Nephron progenitor cell (in vitro differentiated cells): ENCODE results near the gene ERLEC1.
"Not testable (repeated sequence)": the region's sequence is repeated elsewhere in the genome, so short reads cannot be mapped to it uniquely, and the experiment has no call there.

Experiments used
- DNase-seq: peaks from one replicate; pipeline ENCODE4 v3.0.0; 2021
- H3K27ac Mint-ChIP-seq: 2 replicates; pipeline ENCODE4 v1.8.0; 2021; ENCODE audit warnings: mild to moderate bottlenecking, moderate library complexity, mixed read lengths
- H3K27me3 Mint-ChIP-seq: 2 replicates; pipeline ENCODE4 v1.8.0; 2021; ENCODE audit warnings: mild to moderate bottlenecking, low read depth, mixed read lengths; ENCODE audit not compliant: poor library complexity
- H3K36me3 Mint-ChIP-seq: 2 replicates; pipeline ENCODE4 v1.8.0; 2021; ENCODE audit warnings: low read depth, mixed read lengths
- H3K4me1 Mint-ChIP-seq: 2 replicates; pipeline ENCODE4 v1.8.0; 2021; ENCODE audit warnings: mixed read lengths
- H3K4me3 Mint-ChIP-seq: 2 replicates; pipeline ENCODE4 v1.8.0; 2021; ENCODE audit warnings: mild to moderate bottlenecking, moderate library complexity, mixed read lengths
- H3K9me3 Mint-ChIP-seq: 2 replicates; pipeline ENCODE4 v1.8.0; 2021; ENCODE audit warnings: mild to moderate bottlenecking, moderate library complexity, mixed read lengths
- CTCF ChIP-seq: fragments of 200-600 bp; sonication (generic); IDR thresholded peaks from 2 replicates; pipeline ENCODE4 v1.5.0; 2021; ENCODE audit warnings: antibody characterized with exemption

ERLEC1 gene

DNA sequence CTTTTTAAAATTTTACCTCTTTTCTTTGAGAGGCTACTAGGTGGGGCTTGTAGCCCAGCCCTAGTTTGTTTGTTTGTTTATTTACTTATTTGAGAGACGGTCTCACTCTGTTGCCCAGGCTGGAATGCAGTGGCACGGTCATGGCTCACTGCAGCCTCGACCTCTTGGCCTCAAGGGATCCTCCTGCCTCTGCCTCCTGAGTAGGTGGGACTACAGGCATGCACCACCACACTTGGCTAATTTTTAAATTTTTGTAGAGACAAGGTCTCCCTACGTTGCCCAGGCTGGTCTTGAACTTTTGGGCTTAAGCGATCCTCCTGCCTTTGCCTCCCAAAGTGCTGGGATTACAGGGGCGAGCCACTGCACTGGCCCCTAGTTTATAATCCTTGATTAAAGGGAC, 35.0 kb downstream of the ERLEC1 start:
- H3K27me3 Mint-ChIP-seq, result no peaks in the 10 kb centered on the region

GRCh38 chr2:53823639-53824038, 36.8 kb downstream of the ERLEC1 start:
- H3K4me1 Mint-ChIP-seq, result peaks cover 19% of the 10 kb centered on the region
- H3K27ac Mint-ChIP-seq, H3K27me3 Mint-ChIP-seq, H3K9me3 Mint-ChIP-seq, DNase-seq, H3K4me3 Mint-ChIP-seq: not testable (repeated sequence)
- H3K36me3 Mint-ChIP-seq, result peaks cover 12% of the 10 kb centered on the region

More for the DNA sequence above, 35.0 kb downstream of the ERLEC1 start:
- peaks cover 21% of the 10 kb centered on the region for H3K36me3 Mint-ChIP-seq
- no peak overlapping the region for H3K27ac Mint-ChIP-seq
- no peak for TF ChIP-seq CTCF
- H3K9me3 Mint-ChIP-seq, result no peaks in the 10 kb centered on the region
- peak; percentile 21 for DNase-seq
- H3K4me1 Mint-ChIP-seq, result peaks cover 20% of the 10 kb centered on the region
- H3K4me3 Mint-ChIP-seq, result no peak overlapping the region

DNA sequence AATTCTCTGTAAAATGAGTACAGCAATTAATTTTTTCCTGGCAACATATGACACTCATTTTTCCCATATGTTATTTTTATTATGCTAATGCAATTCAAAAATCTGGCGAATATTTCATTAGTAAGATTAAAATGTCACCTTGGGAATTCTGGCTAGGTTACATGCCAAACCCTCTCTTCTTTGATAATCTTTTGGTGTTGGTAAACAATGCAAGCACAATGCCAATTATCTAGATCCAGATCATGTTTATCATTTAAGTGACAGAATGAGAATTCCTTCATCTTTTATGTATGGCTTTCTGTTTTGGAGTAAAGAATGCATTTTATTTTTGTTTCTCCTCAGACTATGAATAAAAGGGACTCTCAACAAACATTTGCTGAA, 39.2 kb downstream of the ERLEC1 start:
- Mint-ChIP-seq H3K36me3 (peaks cover 5% of the 10 kb centered on the region), H3K4me3 (no peak overlapping the region), H3K9me3 (no peaks in the 10 kb centered on the region), H3K27me3 (no peaks in the 10 kb centered on the region), H3K27ac (no peak overlapping the region), H3K4me1 (no peaks in the 10 kb centered on the region)
- TF ChIP-seq CTCF, result no peak
- no peak for DNase-seq

GRCh38 chr2:53826587-53827397, 39.9 kb downstream of the ERLEC1 start:
- Mint-ChIP-seq H3K4me1 (no peaks in the 10 kb centered on the region), H3K4me3 (no peak overlapping the region), H3K27me3 (no peaks in the 10 kb centered on the region), H3K9me3 (no peaks in the 10 kb centered on the region), H3K27ac (peak overlapping the region; percentile 29), H3K36me3 (peaks cover 12% of the 10 kb centered on the region)
- DNase-seq, result no peak
- TF ChIP-seq CTCF, result no peak

GRCh38 chr2:53827398-53828175, 40.7 kb downstream of the ERLEC1 start:
- TF ChIP-seq CTCF, result no peak
- H3K4me3 Mint-ChIP-seq, result no peak overlapping the region
- no peak for DNase-seq
- peak overlapping the region; percentile 29 for H3K27ac Mint-ChIP-seq
- no peaks in the 10 kb centered on the region for H3K9me3 Mint-ChIP-seq
- H3K27me3 Mint-ChIP-seq, result no peaks in the 10 kb centered on the region
- H3K36me3 Mint-ChIP-seq, result peaks cover 12% of the 10 kb centered on the region
- no peaks in the 10 kb centered on the region for H3K4me1 Mint-ChIP-seq

GRCh38 chr2:53828331-53828730, 41.5 kb downstream of the ERLEC1 start:
- Mint-ChIP-seq H3K4me1 (no peaks in the 10 kb centered on the region), H3K9me3 (no peaks in the 10 kb centered on the region), H3K27me3 (no peaks in the 10 kb centered on the region), H3K4me3 (no peak overlapping the region), H3K27ac (no peak overlapping the region), H3K36me3 (peaks cover 7% of the 10 kb centered on the region)
- TF ChIP-seq CTCF, result no peak
- no peak for DNase-seq
